Panc1 (cell line): Measurements from ENCODE around the gene KIAA1614. TPM values are rescaled to one million over a fixed set of nuclear protein-coding genes. Genes with fewer than 3 reads are reported as not detected.

Experiments used
- ATAC-seq: fragments of 200-7000 bp; cut with Tn5 transposase; 2 replicates; pipeline ENCODE4 v1.9.1; 2020; ENCODE audit warnings: mild to moderate bottlenecking, moderate library complexity
- BruUV-seq: library from RNA; stranded (reverse); fragments of 400-500 nt; replicated peaks from 2 replicates; lab custom pipeline; 2021; lab: Mats Ljungman, UMichigan
- CTCF ChIA-PET: fragments of 300-600 bp; sonication (Branson Sonifier 250); formaldehyde crosslinking; loops from one replicate; lab custom pipeline; 2022; ENCODE audit warnings: antibody characterized with exemption; lab: Charles Lee
- POLR2A ChIA-PET: fragments of 300-600 bp; sonication (Branson Sonifier 250); formaldehyde crosslinking; loops from one replicate; lab custom pipeline; 2022; ENCODE audit warnings: antibody characterized with exemption; lab: Charles Lee
- DNase-seq: peaks from one replicate; pipeline ENCODE4 v3.0.0-alpha.2; 2010; ENCODE audit warnings: low read depth, low spot score
- H3K27ac ChIP-seq: 2 replicates; pipeline ENCODE4 v1.5.1; 2011; ENCODE audit warnings: mild to moderate bottlenecking, low read length, inconsistent platforms
- H3K27me3 ChIP-seq: fragments of 200-500 bp; sonication (Bioruptor generic); 2 replicates; pipeline ENCODE4 v1.6.0; 2014; ENCODE audit warnings: low read length, inconsistent platforms; ENCODE audit not compliant: control insufficient read depth, insufficient read depth
- H3K36me3 ChIP-seq: fragments of 200-500 bp; sonication (Bioruptor generic); 2 replicates; pipeline ENCODE4 v1.5.1; 2014; ENCODE audit warnings: inconsistent platforms, mild to moderate bottlenecking, low read length, moderate library complexity; ENCODE audit not compliant: control insufficient read depth, insufficient read depth
- H3K4me1 ChIP-seq: 2 replicates; pipeline ENCODE4 v1.5.1; 2011; ENCODE audit warnings: inconsistent platforms, mild to moderate bottlenecking, low read length, moderate library complexity; ENCODE audit not compliant: control insufficient read depth, insufficient read depth
- H3K4me3 ChIP-seq, 2 experiments: 2 replicates each; pipeline ENCODE4 v1.5.1; 2011 to 2012; ENCODE audit warnings: low read depth in 2 of 2, low read length in 2 of 2, mild to moderate bottlenecking in 2 of 2, inconsistent platforms in 1 of 2, moderate library complexity in 1 of 2
- H3K9me3 ChIP-seq: fragments of 200-500 bp; sonication (Bioruptor generic); 2 replicates; pipeline ENCODE4 v1.5.1; 2014; ENCODE audit warnings: low read depth, mild to moderate bottlenecking, inconsistent platforms, low read length, moderate library complexity; ENCODE audit not compliant: control insufficient read depth, insufficient read depth
- POLR2AphosphoS5 ChIP-seq: IDR thresholded peaks from 2 replicates; pipeline ENCODE4 v1.6.1; 2012; ENCODE audit warnings: mild to moderate bottlenecking, low read depth, low read length, moderate library complexity
- REST ChIP-seq, 2 experiments: IDR thresholded peaks; 2 replicates each; pipeline ENCODE4 v1.6.1; 2011 to 2012; ENCODE audit warnings: low read depth in 2 of 2, control low read depth in 1 of 2, low read length in 1 of 2, mild to moderate bottlenecking in 1 of 2, moderate library complexity in 1 of 2; ENCODE audit not compliant: insufficient read depth in 1 of 2
- SIN3A ChIP-seq: IDR thresholded peaks from 2 replicates; pipeline ENCODE4 v1.6.1; 2012; ENCODE audit warnings: low read depth, mild to moderate bottlenecking, low read length, moderate library complexity, borderline replicate concordance; ENCODE audit not compliant: insufficient read depth
- TCF7L2 ChIP-seq: IDR thresholded peaks from 2 replicates; pipeline ENCODE4 v1.6.1; 2011; ENCODE audit warnings: mild to moderate bottlenecking, low read depth, low read length, inconsistent platforms
- in situ Hi-C: cut with HindIII; loops from 2 replicates; pipeline ENCODE4 v1.10.0; 2016; ENCODE audit warnings: low sequenced_read_pairs, low pct_unique_long_range_greater_than_20kb
- intact Hi-C: fragments of 100-400 bp; cut with micrococcal nuclease; formaldehyde crosslinking; loops from one replicate; pipeline ENCODE4 v1.10.0; 2022; ENCODE audit not compliant: unreplicated experiment
- total RNA-seq: library from RNA; stranded (reverse); gene quantifications from one replicate; pipeline ENCODE4 v1.2.1, GENCODE V29; 2021; ENCODE audit not compliant: unreplicated experiment
- TF ChIP-seq, protein P1 (sequence below): fragments of 450-650 bp; IDR thresholded peaks from 2 replicates; pipeline ENCODE4 v1.5.1; 2017; ENCODE audit warnings: mild to moderate bottlenecking

Gene KIAA1614
- total RNA-seq, 1 experiment from 2014 or later, result 0.80 TPM

DNA sequence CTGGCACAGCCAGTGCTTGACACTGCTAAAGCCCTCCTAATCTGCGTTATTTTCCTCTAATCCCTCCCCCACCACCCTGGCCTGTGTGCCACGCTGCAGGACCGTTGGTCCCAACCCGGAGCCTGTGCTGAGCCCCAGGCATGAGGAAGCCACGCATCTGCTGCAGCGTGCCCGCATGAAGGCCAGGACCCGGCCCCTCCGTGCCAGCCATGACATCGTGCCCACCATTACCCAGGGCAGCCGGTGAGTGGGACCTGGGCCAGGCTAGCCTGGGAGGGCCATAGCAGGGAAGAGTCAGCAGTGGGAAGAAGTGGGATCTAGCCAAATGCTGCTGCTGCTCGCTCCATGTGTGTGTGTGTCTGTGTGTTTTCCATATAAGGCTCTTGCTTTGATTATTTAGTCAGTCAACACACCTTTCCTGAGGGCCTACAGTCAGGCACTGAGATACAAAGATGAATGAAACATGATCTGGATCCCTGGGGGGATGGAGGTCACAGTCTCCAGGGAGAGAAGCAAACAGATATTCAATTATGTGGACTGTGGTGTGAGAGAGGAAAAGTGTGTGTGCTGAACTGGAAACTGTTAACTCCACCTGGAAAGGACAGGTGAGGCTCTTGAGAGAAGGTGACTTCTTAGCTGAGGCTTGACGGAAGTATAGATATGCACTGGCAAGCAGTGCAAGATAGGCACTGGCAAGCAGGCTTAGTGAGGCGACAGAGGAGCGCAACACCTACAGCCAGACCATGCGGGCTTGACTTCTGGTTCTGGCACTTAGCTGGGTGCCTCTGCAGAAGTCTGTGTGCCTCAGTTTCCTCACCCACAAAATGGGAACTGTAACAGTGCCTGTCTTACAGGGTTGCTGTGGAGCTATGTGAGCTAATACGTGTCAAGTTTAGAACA is 15.9 kb downstream of the KIAA1614 start:
- intact Hi-C loops, result no loop called here
- TF ChIP-seq POLR2AphosphoS5, result no peak
- TF ChIP-seq REST (IDR thresholded peaks at IDR 0.05; ENCODE audit: insufficient read depth in 1 of 2, low read depth in 2 of 2, low read length in 1 of 2), result no peak
- no peak for TF ChIP-seq SIN3A
- TF ChIP-seq TCF7L2, result no peak
- TF ChIP-seq, protein P1, sequence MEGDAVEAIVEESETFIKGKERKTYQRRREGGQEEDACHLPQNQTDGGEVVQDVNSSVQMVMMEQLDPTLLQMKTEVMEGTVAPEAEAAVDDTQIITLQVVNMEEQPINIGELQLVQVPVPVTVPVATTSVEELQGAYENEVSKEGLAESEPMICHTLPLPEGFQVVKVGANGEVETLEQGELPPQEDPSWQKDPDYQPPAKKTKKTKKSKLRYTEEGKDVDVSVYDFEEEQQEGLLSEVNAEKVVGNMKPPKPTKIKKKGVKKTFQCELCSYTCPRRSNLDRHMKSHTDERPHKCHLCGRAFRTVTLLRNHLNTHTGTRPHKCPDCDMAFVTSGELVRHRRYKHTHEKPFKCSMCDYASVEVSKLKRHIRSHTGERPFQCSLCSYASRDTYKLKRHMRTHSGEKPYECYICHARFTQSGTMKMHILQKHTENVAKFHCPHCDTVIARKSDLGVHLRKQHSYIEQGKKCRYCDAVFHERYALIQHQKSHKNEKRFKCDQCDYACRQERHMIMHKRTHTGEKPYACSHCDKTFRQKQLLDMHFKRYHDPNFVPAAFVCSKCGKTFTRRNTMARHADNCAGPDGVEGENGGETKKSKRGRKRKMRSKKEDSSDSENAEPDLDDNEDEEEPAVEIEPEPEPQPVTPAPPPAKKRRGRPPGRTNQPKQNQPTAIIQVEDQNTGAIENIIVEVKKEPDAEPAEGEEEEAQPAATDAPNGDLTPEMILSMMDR, result no peak
- CTCF ChIA-PET, result interaction anchor here (0.6 kb wide), 1 partner anchor 8 kb away, joined by 5 read pairs; no protein-coding TSS in a partner anchor

GRCh38 chr1:180929389-180929788 is 16.7 kb downstream of the KIAA1614 start:
- CTCF ChIA-PET, result interaction anchor here (0.6 kb wide), 1 partner anchor 9 kb away, joined by 5 read pairs; no protein-coding TSS in a partner anchor
- TF ChIP-seq POLR2AphosphoS5, result no peak
- no peak for TF ChIP-seq TCF7L2
- TF ChIP-seq, protein P1, result no peak
- no peak for TF ChIP-seq SIN3A
- no peak for TF ChIP-seq REST (IDR thresholded peaks at IDR 0.05; ENCODE audit: insufficient read depth in 1 of 2, low read depth in 2 of 2, low read length in 1 of 2)
- Histone ChIP-seq H3K27ac (no peak overlapping the region), H3K36me3 (no peaks in the 10 kb centered on the region), H3K4me1 (peaks cover 7% of the 10 kb centered on the region), H3K9me3 (no peaks in the 10 kb centered on the region), H3K4me3 (no peak overlapping the region), H3K27me3 (no peaks in the 10 kb centered on the region)
- intact Hi-C loops, result no loop called here
- no TSS peak for BruUV-seq
- no peak for ATAC-seq
- no peak for DNase-seq
- in situ Hi-C loops, result no loop called here
- POLR2A ChIA-PET, result no interaction called here

More for the DNA sequence above, 15.9 kb downstream of the KIAA1614 start:
- H3K4me1 ChIP-seq, result peaks cover 7% of the 10 kb centered on the region
- no peaks in the 10 kb centered on the region for H3K27me3 ChIP-seq
- in situ Hi-C loops, result no loop called here
- no peak overlapping the region for H3K4me3 ChIP-seq
- POLR2A ChIA-PET, result no interaction called here
- no peak overlapping the region for H3K27ac ChIP-seq
- DNase-seq, result no peak
- no peak for ATAC-seq
- H3K9me3 ChIP-seq, result no peaks in the 10 kb centered on the region
- BruUV-seq, result no TSS peak
- no peaks in the 10 kb centered on the region for H3K36me3 ChIP-seq
